HCT116 (cell line): ENCODE results near the gene RBPMS2.

Experiments used
- EZH2 ChIP-seq: fragments of 200-600 bp; sonication (generic); IDR thresholded peaks from 2 replicates; pipeline ENCODE4 v1.6.1; 2017; ENCODE audit warnings: antibody characterized with exemption, mixed run types
- EZH2phosphoT487 ChIP-seq: fragments of 200-600 bp; IDR thresholded peaks from 2 replicates; pipeline ENCODE4 v1.6.1; 2018; ENCODE audit warnings: antibody characterized with exemption, borderline replicate concordance
- POLR2A ChIP-seq: IDR thresholded peaks from 2 replicates; pipeline ENCODE4 v1.7.0; 2011; ENCODE audit warnings: borderline replicate concordance; ENCODE audit not compliant: insufficient read depth, insufficient read length; ENCODE audit errors: extremely low read depth
- POLR2AphosphoS5 ChIP-seq: IDR thresholded peaks from 2 replicates; pipeline ENCODE4 v1.6.1; 2011; ENCODE audit warnings: mild to moderate bottlenecking, low read depth, low read length, moderate library complexity
- RAD21 ChIP-seq: IDR thresholded peaks from 2 replicates; pipeline ENCODE4 v1.6.1; 2012; ENCODE audit warnings: low read depth, mild to moderate bottlenecking
- SP1 ChIP-seq: IDR thresholded peaks from 2 replicates; pipeline ENCODE4 v1.6.1; 2012; ENCODE audit warnings: low read depth
- TF ChIP-seq, protein P1 (sequence below), 3 experiments: fragments of 200-600 bp in 1 of 3; sonication (generic) in 1 of 3; IDR thresholded peaks in 2 of 3; conservative IDR thresholded peaks in 1 of 3; 2 replicates each; pipeline ENCODE4 v1.5.1; 2012 to 2017; ENCODE audit warnings: low read depth in 2 of 3, low read length in 2 of 3, antibody characterized with exemption in 1 of 3, borderline replicate concordance in 1 of 3, control low read depth in 1 of 3, mild to moderate bottlenecking in 1 of 3, mixed read lengths in 1 of 3, mixed run types in 1 of 3, moderate library complexity in 1 of 3; ENCODE audit not compliant: insufficient read depth in 1 of 3

- TF ChIP-seq POLR2A (no peak), POLR2AphosphoS5 (no peak), EZH2phosphoT487 (no peak), EZH2 (no peak), RAD21 (no peak), SP1 (no peak)
- TF ChIP-seq, protein P1, sequence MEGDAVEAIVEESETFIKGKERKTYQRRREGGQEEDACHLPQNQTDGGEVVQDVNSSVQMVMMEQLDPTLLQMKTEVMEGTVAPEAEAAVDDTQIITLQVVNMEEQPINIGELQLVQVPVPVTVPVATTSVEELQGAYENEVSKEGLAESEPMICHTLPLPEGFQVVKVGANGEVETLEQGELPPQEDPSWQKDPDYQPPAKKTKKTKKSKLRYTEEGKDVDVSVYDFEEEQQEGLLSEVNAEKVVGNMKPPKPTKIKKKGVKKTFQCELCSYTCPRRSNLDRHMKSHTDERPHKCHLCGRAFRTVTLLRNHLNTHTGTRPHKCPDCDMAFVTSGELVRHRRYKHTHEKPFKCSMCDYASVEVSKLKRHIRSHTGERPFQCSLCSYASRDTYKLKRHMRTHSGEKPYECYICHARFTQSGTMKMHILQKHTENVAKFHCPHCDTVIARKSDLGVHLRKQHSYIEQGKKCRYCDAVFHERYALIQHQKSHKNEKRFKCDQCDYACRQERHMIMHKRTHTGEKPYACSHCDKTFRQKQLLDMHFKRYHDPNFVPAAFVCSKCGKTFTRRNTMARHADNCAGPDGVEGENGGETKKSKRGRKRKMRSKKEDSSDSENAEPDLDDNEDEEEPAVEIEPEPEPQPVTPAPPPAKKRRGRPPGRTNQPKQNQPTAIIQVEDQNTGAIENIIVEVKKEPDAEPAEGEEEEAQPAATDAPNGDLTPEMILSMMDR (IDR thresholded peaks at IDR 0.05 in 2 of 3, conservative IDR thresholded peaks at IDR 0.05 in 1 of 3; ENCODE audit: borderline replicate concordance in 1 of 3, insufficient read depth in 1 of 3, low read depth in 2 of 3, low read length in 2 of 3) = no peak
These were observed 41.1 kb upstream of the RBPMS2 start for GRCh38 chr15:64816452-64816851.
